Left lung (tissue), 10 donors: ENCODE measurements around the gene SRD5A2. TPM values are rescaled to one million over a fixed set of nuclear protein-coding genes. Genes with fewer than 3 reads are reported as not detected.
"Not testable (repeated sequence)": the region's sequence is repeated elsewhere in the genome, so short reads cannot be mapped to it uniquely, and the experiment has no call there.

Source experiments
- ATAC-seq: fragments of 200-7000 bp; cut with Tn5 transposase; one replicate; pipeline ENCODE4 v1.9.1; 2020; ENCODE audit warnings: moderate library complexity
- DNase-seq, 4 donors: peaks; one replicate each; pipeline ENCODE4 v3.0.0-alpha.2; 2013 to 2020
- H3K27ac ChIP-seq, 2 donors: fragments of 200-600 bp; sonication (generic) in 1 of 2; one replicate each; pipeline versions ENCODE4 v1.5.0 to v1.8.0; 2020 to 2021
- H3K27me3 ChIP-seq, 2 donors: fragments of 200-600 bp; sonication (generic) in 1 of 2; one replicate each; pipeline versions ENCODE4 v1.5.0 to v1.8.0; 2020 to 2021
- H3K36me3 ChIP-seq, 2 donors: fragments of 200-600 bp; sonication (generic) in 1 of 2; one replicate each; pipeline versions ENCODE4 v1.5.0 to v1.8.0; 2020 to 2021
- H3K4me1 ChIP-seq, 2 donors: fragments of 200-600 bp; one replicate each; pipeline ENCODE4 v1.8.0; 2021
- H3K4me3 ChIP-seq, 2 donors: fragments of 200-600 bp; sonication (generic) in 1 of 2; one replicate each; pipeline versions ENCODE4 v1.5.0 to v1.8.0; 2020 to 2021; ENCODE audit warnings: mild to moderate bottlenecking in 1 of 2
- H3K9me3 ChIP-seq, 2 donors: fragments of 200-600 bp; sonication (generic) in 1 of 2; one replicate each; pipeline versions ENCODE4 v1.5.0 to v1.8.0; 2020 to 2021
- CTCF ChIP-seq, 2 donors: fragments of 200-600 bp; sonication (generic) in 1 of 2; IDR thresholded peaks; one replicate each; pipeline versions ENCODE4 v1.5.0 to v1.8.0; 2021; ENCODE audit warnings: antibody characterized with exemption in 2 of 2
- intact Hi-C, 2 donors: fragments of 100-400 bp; cut with DNase I; formaldehyde crosslinking; loops; one replicate each; pipeline versions ENCODE4 v1.11.2 to v1.14.2; 2022
- polyA plus RNA-seq, 6 donors: library from polyadenylated mRNA; unstranded; fragments of 120-200 nt; gene quantifications; one replicate each; pipeline ENCODE4 v1.2.1, GENCODE V29; 2013; ENCODE audit not compliant: insufficient read length in 6 of 6
- total RNA-seq, 2 donors: library from RNA; stranded (reverse); fragmentation: NEBNext Ultra II Directional; extraction: Animal tissue kit (Norgen Biotek cat#: 25700); gene quantifications; one replicate each; pipeline ENCODE4 v1.2.1, GENCODE V29; 2021
- donor health status: DM: no; HTN: yes; CAD: no.
- donor health status: DM: no; HTN: no; CAD: no.

The SRD5A2 gene
- total and polyA plus RNA-seq, 8 donors, result 0.04 to 0.99 (median 0.46) TPM

- no peak for ATAC-seq
- Histone ChIP-seq H3K4me1 (no peaks in the 10 kb centered on the region), H3K36me3 (no peaks in the 10 kb centered on the region), H3K9me3 (no peaks in the 10 kb centered on the region), H3K27ac (no peak overlapping the region), H3K4me3 (no peak overlapping the region), H3K27me3 (no peaks in the 10 kb centered on the region)
- DNase-seq, result no peak
- intact Hi-C loops, result no loop called here
- TF ChIP-seq CTCF (IDR thresholded peaks at IDR 0.05), result no peak
Measured at GRCh38 chr2:31504311-31504710, 76.4 kb downstream of the SRD5A2 start.

GRCh38 chr2:31496451-31496874, 84.3 kb downstream of the SRD5A2 start:
- H3K4me1 ChIP-seq, H3K36me3 ChIP-seq, H3K4me3 ChIP-seq, DNase-seq, H3K9me3 ChIP-seq, H3K27me3 ChIP-seq, H3K27ac ChIP-seq, intact Hi-C loops: not testable (repeated sequence)
- peak; percentile 42 for ATAC-seq

DNA sequence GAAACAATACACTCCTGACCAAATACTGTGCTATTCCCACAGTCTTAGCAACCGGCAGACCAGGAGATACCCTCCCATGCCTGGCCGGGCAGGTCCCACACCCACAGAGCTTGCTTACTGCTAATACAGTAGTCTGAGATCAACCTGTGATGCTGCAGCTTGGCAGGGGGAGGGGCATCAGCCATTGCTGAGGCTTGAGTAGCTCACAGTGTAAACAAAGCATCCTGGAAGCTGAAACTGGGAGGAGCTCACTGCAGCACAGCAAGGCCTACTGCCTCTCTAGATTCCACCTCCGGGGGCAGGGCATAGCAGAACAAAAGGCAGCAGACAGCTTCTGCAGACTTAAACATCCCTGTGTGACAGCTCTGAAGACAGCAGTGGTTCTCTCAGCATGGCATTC, 91.4 kb downstream of the SRD5A2 start:
- DNase-seq, result peak in 2 of 4 donors; percentile 8 to 32
- H3K4me3 ChIP-seq, H3K4me1 ChIP-seq: not testable (repeated sequence)

GRCh38 chr2:31483246-31483645, 97.5 kb downstream of the SRD5A2 start:
- H3K27me3 ChIP-seq, result peaks cover 0 to 8% of the 10 kb centered on the region in 2 donors
- H3K36me3 ChIP-seq, result no peaks in the 10 kb centered on the region
- TF ChIP-seq CTCF (IDR thresholded peaks at IDR 0.05), result no peak
- no peaks in the 10 kb centered on the region for H3K4me1 ChIP-seq
- intact Hi-C loops, result no loop called here
- no peak overlapping the region for H3K4me3 ChIP-seq
- H3K27ac ChIP-seq, result no peak overlapping the region
- H3K9me3 ChIP-seq, result no peaks in the 10 kb centered on the region
- DNase-seq (no peak), ATAC-seq (no peak)

More for the DNA sequence above, 91.4 kb downstream of the SRD5A2 start:
- H3K27me3 ChIP-seq, result peaks cover 0 to 11% of the 10 kb centered on the region in 2 donors
- intact Hi-C loops, H3K36me3 ChIP-seq, H3K27ac ChIP-seq, H3K9me3 ChIP-seq: not testable (repeated sequence)
- peak; percentile 69 for ATAC-seq

DNA sequence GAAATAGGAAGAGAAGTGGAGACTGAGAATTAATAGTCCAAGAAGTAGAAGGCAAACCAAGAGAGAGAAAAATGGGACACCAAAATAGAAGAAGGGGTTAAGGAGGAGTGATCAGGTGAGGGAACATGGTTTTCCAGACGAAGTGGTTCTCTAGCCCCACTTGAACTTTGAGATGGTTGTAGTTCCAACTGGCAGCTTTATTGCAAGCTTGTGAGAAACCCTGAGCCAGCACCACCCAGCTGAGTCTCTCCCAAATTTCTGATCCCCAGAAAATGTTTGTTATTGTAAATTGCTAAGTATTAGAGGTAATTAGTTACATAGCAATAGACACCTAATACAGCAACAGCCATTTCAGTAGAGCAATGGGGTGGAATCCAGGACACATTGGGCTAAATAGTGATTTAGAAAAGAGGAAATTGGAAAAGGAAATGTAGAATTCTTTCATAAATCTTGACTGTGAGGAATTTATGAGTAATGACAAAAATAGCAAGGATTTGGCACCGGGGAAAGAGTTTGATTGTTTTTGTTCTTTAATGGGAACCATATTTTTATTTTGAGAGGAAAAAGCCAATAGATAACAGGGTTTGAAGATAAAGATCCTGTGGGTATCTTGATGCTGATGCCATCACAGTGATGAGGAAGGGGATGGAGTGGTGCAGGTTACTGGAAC, 104.1 kb downstream of the SRD5A2 start:
- Histone ChIP-seq H3K4me3 (no peak overlapping the region), H3K27ac (no peak overlapping the region), H3K9me3 (no peaks in the 10 kb centered on the region), H3K27me3 (no peaks in the 10 kb centered on the region), H3K4me1 (no peaks in the 10 kb centered on the region), H3K36me3 (no peaks in the 10 kb centered on the region)
- no peak for ATAC-seq
- TF ChIP-seq CTCF (IDR thresholded peaks at IDR 0.05), result no peak
- intact Hi-C loops, result no loop called here
- DNase-seq, result no peak

DNA sequence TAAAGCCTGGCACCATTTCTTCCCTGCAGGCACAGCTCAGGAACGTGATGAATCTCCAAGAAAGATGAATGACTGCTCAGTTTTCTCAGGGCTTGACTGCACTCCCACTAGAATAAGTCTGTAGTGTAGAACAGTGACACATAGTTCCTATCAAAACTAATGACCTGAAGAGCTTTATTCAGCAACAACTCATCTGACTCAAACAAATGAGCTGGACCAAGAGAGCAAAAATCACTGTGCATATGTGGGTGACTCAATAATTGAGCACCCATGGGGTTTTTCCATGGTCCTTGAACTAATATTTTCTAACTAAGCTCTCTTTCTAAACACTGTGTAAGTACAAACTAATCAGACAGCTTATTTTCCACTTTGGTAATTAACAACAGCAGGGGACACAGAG, 105.0 kb downstream of the SRD5A2 start:
- Histone ChIP-seq H3K27me3 (no peaks in the 10 kb centered on the region), H3K9me3 (no peaks in the 10 kb centered on the region), H3K4me1 (no peaks in the 10 kb centered on the region), H3K4me3 (no peak overlapping the region), H3K36me3 (no peaks in the 10 kb centered on the region), H3K27ac (no peak overlapping the region)
- intact Hi-C loops, result no loop called here
- ATAC-seq (no peak), DNase-seq (no peak)
- no peak for TF ChIP-seq CTCF (IDR thresholded peaks at IDR 0.05)
